Lower lobe of right lung (tissue), 2 donors: ENCODE measurements around the gene KDM3B. TPM values are rescaled to one million over a fixed set of nuclear protein-coding genes. Genes with fewer than 3 reads are reported as not detected.
A peak's percentile ranks its signal among the peaks of the same experiment; 100 is the strongest.

Experiments used
- ATAC-seq, 2 donors: fragments of 200-7000 bp; cut with Tn5 transposase; one replicate each; pipeline ENCODE4 v1.9.1; 2020 to 2022; ENCODE audit warnings: mild to moderate bottlenecking in 2 of 2, moderate library complexity in 2 of 2
- DNase-seq: peaks from one replicate; pipeline ENCODE4 v3.0.0-alpha.2; 2020
- H3K27ac ChIP-seq: fragments of 200-600 bp; one replicate; pipeline ENCODE4 v1.8.0; 2022
- H3K27me3 ChIP-seq: fragments of 200-600 bp; one replicate; pipeline ENCODE4 v1.8.0; 2022; ENCODE audit warnings: low read depth
- H3K36me3 ChIP-seq: fragments of 200-600 bp; one replicate; pipeline ENCODE4 v1.8.0; 2022; ENCODE audit warnings: mild to moderate bottlenecking
- H3K4me1 ChIP-seq: fragments of 200-600 bp; one replicate; pipeline ENCODE4 v1.8.0; 2022
- H3K4me3 ChIP-seq: fragments of 200-600 bp; one replicate; pipeline ENCODE4 v1.8.0; 2022; ENCODE audit warnings: mild to moderate bottlenecking
- H3K9me3 ChIP-seq: fragments of 200-600 bp; one replicate; pipeline ENCODE4 v1.8.0; 2022
- CTCF ChIP-seq: fragments of 200-600 bp; IDR thresholded peaks from one replicate; pipeline ENCODE4 v1.8.0; 2022; ENCODE audit warnings: antibody characterized with exemption, mild to moderate bottlenecking
- intact Hi-C: fragments of 100-400 bp; cut with DNase I; formaldehyde crosslinking; loops from one replicate; pipeline ENCODE4 v1.11.0; 2022
- long read RNA-seq: library from polyadenylated mRNA; unstranded; transcript quantifications from one replicate; pipeline ENCODE4 v2.0.0, GENCODE V29; 2021
- total RNA-seq: library from RNA; stranded (reverse); fragmentation: NEBNext Ultra II Directional; extraction: Animal tissue kit (Norgen Biotek cat#: 25700); gene quantifications from one replicate; pipeline ENCODE4 v1.2.1, GENCODE V29; 2021
- donor health status: DM: no; HTN: yes; CAD: no; lungs with severe emphysema.

Gene KDM3B, protein sequence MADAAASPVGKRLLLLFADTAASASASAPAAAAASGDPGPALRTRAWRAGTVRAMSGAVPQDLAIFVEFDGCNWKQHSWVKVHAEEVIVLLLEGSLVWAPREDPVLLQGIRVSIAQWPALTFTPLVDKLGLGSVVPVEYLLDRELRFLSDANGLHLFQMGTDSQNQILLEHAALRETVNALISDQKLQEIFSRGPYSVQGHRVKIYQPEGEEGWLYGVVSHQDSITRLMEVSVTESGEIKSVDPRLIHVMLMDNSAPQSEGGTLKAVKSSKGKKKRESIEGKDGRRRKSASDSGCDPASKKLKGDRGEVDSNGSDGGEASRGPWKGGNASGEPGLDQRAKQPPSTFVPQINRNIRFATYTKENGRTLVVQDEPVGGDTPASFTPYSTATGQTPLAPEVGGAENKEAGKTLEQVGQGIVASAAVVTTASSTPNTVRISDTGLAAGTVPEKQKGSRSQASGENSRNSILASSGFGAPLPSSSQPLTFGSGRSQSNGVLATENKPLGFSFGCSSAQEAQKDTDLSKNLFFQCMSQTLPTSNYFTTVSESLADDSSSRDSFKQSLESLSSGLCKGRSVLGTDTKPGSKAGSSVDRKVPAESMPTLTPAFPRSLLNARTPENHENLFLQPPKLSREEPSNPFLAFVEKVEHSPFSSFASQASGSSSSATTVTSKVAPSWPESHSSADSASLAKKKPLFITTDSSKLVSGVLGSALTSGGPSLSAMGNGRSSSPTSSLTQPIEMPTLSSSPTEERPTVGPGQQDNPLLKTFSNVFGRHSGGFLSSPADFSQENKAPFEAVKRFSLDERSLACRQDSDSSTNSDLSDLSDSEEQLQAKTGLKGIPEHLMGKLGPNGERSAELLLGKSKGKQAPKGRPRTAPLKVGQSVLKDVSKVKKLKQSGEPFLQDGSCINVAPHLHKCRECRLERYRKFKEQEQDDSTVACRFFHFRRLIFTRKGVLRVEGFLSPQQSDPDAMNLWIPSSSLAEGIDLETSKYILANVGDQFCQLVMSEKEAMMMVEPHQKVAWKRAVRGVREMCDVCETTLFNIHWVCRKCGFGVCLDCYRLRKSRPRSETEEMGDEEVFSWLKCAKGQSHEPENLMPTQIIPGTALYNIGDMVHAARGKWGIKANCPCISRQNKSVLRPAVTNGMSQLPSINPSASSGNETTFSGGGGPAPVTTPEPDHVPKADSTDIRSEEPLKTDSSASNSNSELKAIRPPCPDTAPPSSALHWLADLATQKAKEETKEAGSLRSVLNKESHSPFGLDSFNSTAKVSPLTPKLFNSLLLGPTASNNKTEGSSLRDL (N-terminal part only)
- 67.1 TPM for total RNA-seq
- long read RNA-seq, full-length matches to known transcripts: 3 of 60 reads
- long read RNA-seq, partial matches to known transcripts: 47 of 60 reads
- long read RNA-seq, other reads (novel, unspliced or antisense): 10 of 60 reads

DNA sequence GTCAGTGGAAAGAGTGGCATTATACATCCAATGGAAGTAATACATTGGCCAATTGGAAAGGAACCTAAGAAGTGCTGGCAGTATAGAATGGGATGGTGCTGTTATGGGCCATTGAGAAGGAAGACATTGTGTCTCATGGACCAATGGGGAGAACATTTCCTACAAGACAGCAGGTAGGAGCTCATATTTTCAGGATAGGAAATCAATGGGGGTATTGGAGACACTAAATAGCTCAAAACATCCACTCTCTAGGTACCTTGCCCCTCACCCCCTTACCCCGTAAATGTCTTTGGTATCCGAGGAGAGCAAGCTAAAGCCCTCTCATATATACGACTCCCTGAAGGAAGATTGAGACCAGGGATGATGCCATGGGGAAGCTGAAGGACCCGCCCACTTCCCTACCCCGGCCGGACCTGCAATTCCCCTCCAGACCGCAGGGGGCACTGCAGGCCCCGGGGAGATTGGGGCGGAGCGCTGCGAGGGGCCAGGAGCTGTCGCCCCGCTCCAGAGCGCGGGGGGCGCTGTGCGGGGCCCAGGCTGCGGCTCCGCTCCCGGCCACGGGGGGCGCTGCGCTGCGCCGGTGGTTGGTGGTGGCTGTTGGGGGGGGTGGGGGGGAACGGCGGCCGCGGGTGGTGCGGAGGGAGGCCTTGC is at the start of gene KDM3B:
KDM3B (plus strand) TSS at position 615 of the 651 bp plus-strand sequence. CDS start 111 bp downstream, outside the sequence.
- intact Hi-C loops: no loop called here

DNA sequence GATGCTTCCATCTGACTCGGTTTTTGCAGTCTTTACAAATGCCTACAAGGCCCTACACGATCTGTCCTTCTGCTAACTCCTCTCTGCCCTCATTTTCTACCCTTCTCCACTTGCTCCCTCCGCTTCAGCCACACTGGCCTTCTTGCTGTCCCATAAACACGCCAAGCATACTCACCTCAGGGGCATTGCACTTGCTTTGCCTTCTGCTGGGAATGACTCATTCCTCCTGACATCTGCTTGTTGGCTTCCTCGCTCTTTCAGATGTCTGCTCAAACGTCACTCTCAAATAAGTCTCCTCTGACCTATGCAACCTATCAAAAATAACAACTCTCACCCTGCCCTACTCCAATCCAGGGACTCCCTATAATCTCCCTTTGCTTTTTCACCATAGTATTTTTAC is 49.1 kb upstream of the KDM3B start:
- no peaks in the 10 kb centered on the region for H3K36me3 ChIP-seq
- DNase-seq (no peak), ATAC-seq (no peak)
- H3K9me3 ChIP-seq: no peaks in the 10 kb centered on the region
- intact Hi-C loops: no loop called here
- H3K27ac ChIP-seq: no peak overlapping the region
- H3K4me3 ChIP-seq: no peak overlapping the region
- H3K27me3 ChIP-seq: no peaks in the 10 kb centered on the region
- TF ChIP-seq CTCF: no peak
- no peaks in the 10 kb centered on the region for H3K4me1 ChIP-seq

More for the DNA sequence above, at the start of gene KDM3B:
- peak; percentile 96 for TF ChIP-seq CTCF
- peaks cover 29% of the 10 kb centered on the region for H3K4me1 ChIP-seq
- no peaks in the 10 kb centered on the region for H3K9me3 ChIP-seq
- peaks cover 23% of the 10 kb centered on the region for H3K36me3 ChIP-seq
- peak within 1 kb of the TSS; percentile 93 for H3K4me3 ChIP-seq
- ATAC-seq (peak; percentile 91 to 99), DNase-seq (peak; percentile 90)
- peak within 1 kb of the TSS; percentile 98 for H3K27ac ChIP-seq
- no peaks in the 10 kb centered on the region for H3K27me3 ChIP-seq

DNA sequence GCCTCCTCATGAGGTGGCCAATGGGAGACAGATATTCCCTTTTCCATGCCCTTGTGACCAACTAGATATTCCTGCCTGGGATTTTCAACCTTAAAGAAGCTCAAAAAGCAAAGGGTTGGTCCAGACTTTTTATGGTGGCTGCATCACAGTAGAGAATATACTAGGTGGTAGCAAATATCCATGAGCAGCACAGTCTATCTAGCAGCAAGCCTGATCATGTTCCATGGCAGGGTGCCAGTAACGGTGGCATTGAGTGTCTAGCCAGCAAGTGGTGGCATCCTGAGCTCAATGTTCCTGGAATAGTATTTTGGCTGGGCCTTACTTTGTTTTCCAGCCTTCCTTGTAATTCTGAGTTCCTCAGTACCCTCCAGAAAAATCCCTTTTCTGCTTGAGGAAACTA is 46.7 kb upstream of the KDM3B start:
- intact Hi-C loops: no loop called here
- Histone ChIP-seq H3K27me3 (no peaks in the 10 kb centered on the region), H3K4me3 (no peak overlapping the region), H3K9me3 (no peaks in the 10 kb centered on the region), H3K36me3 (no peaks in the 10 kb centered on the region), H3K4me1 (no peaks in the 10 kb centered on the region), H3K27ac (no peak overlapping the region)
- DNase-seq (no peak), ATAC-seq (no peak)
- TF ChIP-seq CTCF: no peak

GRCh38 chr5:138315751-138316278 is 36.7 kb upstream of the KDM3B start:
- no peak for ATAC-seq
- no peak for DNase-seq
- H3K27me3 ChIP-seq: no peaks in the 10 kb centered on the region
- intact Hi-C loops: no loop called here
- H3K4me3 ChIP-seq: no peak overlapping the region
- H3K27ac ChIP-seq: no peak overlapping the region
- no peak for TF ChIP-seq CTCF
- no peaks in the 10 kb centered on the region for H3K36me3 ChIP-seq
- no peaks in the 10 kb centered on the region for H3K9me3 ChIP-seq
- H3K4me1 ChIP-seq: no peaks in the 10 kb centered on the region
